ENCODE data around the gene NTM.

DNA sequence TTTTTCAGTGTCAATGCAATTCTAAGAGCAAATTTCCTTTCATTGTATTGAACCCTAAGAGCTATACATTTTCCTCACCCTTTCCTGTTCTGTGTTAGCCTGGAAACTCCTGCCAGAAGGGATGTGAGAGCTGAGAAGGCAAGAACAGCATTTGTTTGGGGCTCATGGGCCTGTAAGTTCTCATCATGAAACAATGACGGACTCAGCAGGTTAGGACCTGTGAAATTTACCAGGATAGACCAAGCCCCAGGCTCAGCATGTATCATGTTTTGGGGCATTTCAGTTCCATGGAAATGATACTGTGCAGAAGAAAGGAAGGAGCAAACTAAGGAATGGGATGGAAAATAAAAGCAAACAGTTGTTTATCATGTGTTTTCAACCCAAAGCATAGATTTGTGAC, 41.6 kb downstream of the NTM start:
- TF ChIP-seq CTCF (conservative IDR thresholded peaks at IDR 0.05) (no peak), ZFX (IDR thresholded peaks at IDR 0.05) (no peak)

All from C4-2B (cell line).